GM21619 (cell line): ENCODE measurements around the gene AKT1.
"Not testable (repeated sequence)": the region's sequence is repeated elsewhere in the genome, so short reads cannot be mapped to it uniquely, and the experiment has no call there.

Experiments
- ATAC-seq: cut with Tn5 transposase; IDR thresholded peaks from one replicate; pipeline ENCODE4 v1.9.1; 2021; ENCODE audit not compliant: unreplicated experiment

Gene AKT1

GRCh38 chr14:104756477-104757237 is 38.9 kb downstream of the AKT1 start:
- ATAC-seq = no peak

GRCh38 chr14:104755621-104756020 is 39.9 kb downstream of the AKT1 start:
- no peak for ATAC-seq

GRCh38 chr14:104754213-104754851 is 41.2 kb downstream of the AKT1 start:
- ATAC-seq = no peak

GRCh38 chr14:104753528-104754212 is 41.9 kb downstream of the AKT1 start:
- no peak for ATAC-seq

GRCh38 chr14:104752735-104753527 is 42.6 kb downstream of the AKT1 start, which contains the start of gene SIVA1:
Gene SIVA1 (plus strand): TSS chr14:104753147. CDS start chr14:104753202, 55 bp downstream.
- peak; percentile 87 for ATAC-seq

GRCh38 chr14:104752423-104752734 is 43.2 kb downstream of the AKT1 start:
- no peak for ATAC-seq

- ATAC-seq = no peak
These were observed 43.8 kb downstream of the AKT1 start for GRCh38 chr14:104751539-104752422.

- not testable (repeated sequence) for ATAC-seq
These were observed 44.8 kb downstream of the AKT1 start for GRCh38 chr14:104750753-104751057.

GRCh38 chr14:104750056-104750752 is 45.3 kb downstream of the AKT1 start:
- no peak for ATAC-seq

- no peak for ATAC-seq
These were observed 46.4 kb downstream of the AKT1 start for GRCh38 chr14:104749111-104749649.

GRCh38 chr14:104747876-104748275 is 47.7 kb downstream of the AKT1 start:
- ATAC-seq = no peak

- no peak for ATAC-seq
These were observed 48.5 kb downstream of the AKT1 start for GRCh38 chr14:104746934-104747481.

- no peak for ATAC-seq
These were observed 49.4 kb downstream of the AKT1 start for GRCh38 chr14:104746071-104746545.

- no peak for ATAC-seq
These were observed 50.1 kb downstream of the AKT1 start for GRCh38 chr14:104745431-104745830.

GRCh38 chr14:104744484-104744883 is 51.1 kb downstream of the AKT1 start:
- ATAC-seq = no peak

- ATAC-seq = no peak
These were observed 51.8 kb downstream of the AKT1 start for GRCh38 chr14:104743461-104744380.

- no peak for ATAC-seq
These were observed 52.7 kb downstream of the AKT1 start for GRCh38 chr14:104742586-104743455.
